ENCODE results near the gene GNG4. TPM values are rescaled to one million over a fixed set of nuclear protein-coding genes. Genes with fewer than 3 reads are reported as not detected.
A peak's percentile ranks its signal among the peaks of the same experiment; 100 is the strongest.

Gene GNG4
- total RNA-seq, result under 1 TPM in 2 of 10 donors, not detected in 8; 0.04 to 0.15 TPM
- polyA plus RNA-seq, result under 1 TPM in 1 of 2 donors, not detected in 1; 0.06 TPM
- long read RNA-seq, donor 1, result 0 reads
- long read RNA-seq, donor 2, result 0 reads
- long read RNA-seq, donor 3, result 0 reads

- no peak for TF ChIP-seq CTCF (IDR thresholded peaks at IDR 0.05)
- 1% methylated on average over 62 to 111 of the region's 111 CpGs for WGBS, 2 donors
- Histone ChIP-seq H3K27ac (no peak within 1 kb of the TSS), H3K4me3 (peak within 1 kb of the TSS; percentile 4 to 57 (median 47)), H3K27me3 (peaks cover 17 to 99% (median 90%) of the 10 kb centered on the region in 7 donors), H3K9me3 (peaks cover 0 to 3% (median 0%) of the 10 kb centered on the region in 11 donors), H3K4me1 (peaks cover 3 to 27% (median 22%) of the 10 kb centered on the region in 9 donors), H3K36me3 (no peaks in the 10 kb centered on the region)
- ATAC-seq (peak in 4 of 8 donors; percentile 8 to 44 (median 34)), DNase-seq (no peak)
- intact Hi-C loops (cut with DNase I), result no loop called here
These were observed at the start of gene GNG4 for GRCh38 chr1:235649368-235650163. Gene GNG4, minus strand, starts transcription at chr1:235649784. Its CDS starts 65,946 bp downstream, at chr1:235583838.

GRCh38 chr1:235697508-235697907 lies 47.9 kb upstream of the GNG4 start:
- ATAC-seq (no peak), DNase-seq (no peak)
- intact Hi-C loops (cut with DNase I), result no loop called here
- Histone ChIP-seq H3K36me3 (peaks cover 0 to 100% (median 27%) of the 10 kb centered on the region in 9 donors), H3K4me1 (no peaks in the 10 kb centered on the region), H3K27ac (no peak overlapping the region), H3K4me3 (no peak overlapping the region), H3K27me3 (no peaks in the 10 kb centered on the region), H3K9me3 (no peaks in the 10 kb centered on the region)
- 97 to 99% methylated on average over 2 of the region's 2 CpGs for WGBS, 2 donors
- no peak for TF ChIP-seq CTCF (IDR thresholded peaks at IDR 0.05)

GRCh38 chr1:235689356-235689755 lies 39.8 kb upstream of the GNG4 start:
- intact Hi-C loops (cut with DNase I), result no loop called here
- Histone ChIP-seq H3K9me3 (no peaks in the 10 kb centered on the region), H3K27me3 (no peaks in the 10 kb centered on the region), H3K36me3 (peaks cover 0 to 98% (median 30%) of the 10 kb centered on the region in 9 donors), H3K4me3 (no peak overlapping the region), H3K4me1 (no peaks in the 10 kb centered on the region), H3K27ac (no peak overlapping the region)
- no peak for ATAC-seq
- no peak for TF ChIP-seq CTCF (IDR thresholded peaks at IDR 0.05)
- DNase-seq, result no peak
- 96 to 97% methylated on average over 4 of the region's 4 CpGs for WGBS, 2 donors

GRCh38 chr1:235688096-235688495 lies 38.5 kb upstream of the GNG4 start:
- no peak for TF ChIP-seq CTCF (IDR thresholded peaks at IDR 0.05)
- no peak for ATAC-seq
- Histone ChIP-seq H3K9me3 (no peaks in the 10 kb centered on the region), H3K27me3 (no peaks in the 10 kb centered on the region), H3K4me3 (no peak overlapping the region), H3K36me3 (peaks cover 0 to 98% (median 26%) of the 10 kb centered on the region in 9 donors), H3K4me1 (no peaks in the 10 kb centered on the region), H3K27ac (no peak overlapping the region)
- intact Hi-C loops (cut with DNase I), result no loop called here
- no peak for DNase-seq
- WGBS, 2 donors, result 90 to 92% methylated on average over 3 of the region's 3 CpGs

Data from heart right ventricle (tissue), 16 donors.